Stimulated activated CD4-positive, alpha-beta T cell treated with anti-CD3 and anti-CD28 coated beads, Interleukin-4, amount 100 ng/mL, for 24 hours (primary cell): ENCODE measurements around the gene NME7.

Experiments used
- DNase-seq: peaks from one replicate; pipeline ENCODE4 v3.0.0-alpha.2; 2020

Gene NME7

GRCh38 chr1:169121146-169121923 lies 246.3 kb downstream of the NME7 start:
- no peak for DNase-seq

GRCh38 chr1:169120066-169120465 lies 247.5 kb downstream of the NME7 start:
- no peak for DNase-seq

- no peak for DNase-seq
Observed at GRCh38 chr1:169119405-169119804, 248.2 kb downstream of the NME7 start.

- no peak for DNase-seq
Observed at GRCh38 chr1:169118227-169118626, 249.4 kb downstream of the NME7 start.

GRCh38 chr1:169117599-169117998 lies 250.0 kb downstream of the NME7 start:
- DNase-seq: no peak

GRCh38 chr1:169117014-169117413 lies 250.6 kb downstream of the NME7 start:
- DNase-seq: no peak

GRCh38 chr1:169115891-169116585 lies 251.6 kb downstream of the NME7 start:
- DNase-seq: no peak

GRCh38 chr1:169113613-169114119 lies 253.9 kb downstream of the NME7 start:
- no peak for DNase-seq

- no peak for DNase-seq
Observed at GRCh38 chr1:169112241-169112640, 255.4 kb downstream of the NME7 start.

- no peak for DNase-seq
Observed at GRCh38 chr1:169111472-169111871, 256.1 kb downstream of the NME7 start.

- DNase-seq: no peak
Observed at GRCh38 chr1:169110689-169111447, 256.7 kb downstream of the NME7 start.

- no peak for DNase-seq
Observed at GRCh38 chr1:169110236-169110635, 257.4 kb downstream of the NME7 start.

GRCh38 chr1:169109561-169110134 lies 257.9 kb downstream of the NME7 start:
- no peak for DNase-seq

GRCh38 chr1:169108863-169109560 lies 258.6 kb downstream of the NME7 start:
- DNase-seq: no peak

- DNase-seq: no peak
Observed at GRCh38 chr1:169108223-169108622, 259.4 kb downstream of the NME7 start.

- peak; percentile 38 for DNase-seq
Observed at GRCh38 chr1:169107603-169108208, 259.9 kb downstream of the NME7 start.

- DNase-seq: no peak
Observed at GRCh38 chr1:169106921-169107602, 260.5 kb downstream of the NME7 start.

GRCh38 chr1:169106095-169106920 lies 261.3 kb downstream of the NME7 start, which contains the start of gene ATP1B1:
TSS of gene ATP1B1 (plus strand) at chr1:169106690. CDS start at chr1:169106830, 140 bp downstream.
- peak; percentile 81 for DNase-seq

GRCh38 chr1:169105434-169106094 lies 262.0 kb downstream of the NME7 start:
- DNase-seq: no peak

GRCh38 chr1:169105087-169105433 lies 262.5 kb downstream of the NME7 start:
- no peak for DNase-seq
